ENCODE data around the gene TTC7B.

TTC7B gene

DNA sequence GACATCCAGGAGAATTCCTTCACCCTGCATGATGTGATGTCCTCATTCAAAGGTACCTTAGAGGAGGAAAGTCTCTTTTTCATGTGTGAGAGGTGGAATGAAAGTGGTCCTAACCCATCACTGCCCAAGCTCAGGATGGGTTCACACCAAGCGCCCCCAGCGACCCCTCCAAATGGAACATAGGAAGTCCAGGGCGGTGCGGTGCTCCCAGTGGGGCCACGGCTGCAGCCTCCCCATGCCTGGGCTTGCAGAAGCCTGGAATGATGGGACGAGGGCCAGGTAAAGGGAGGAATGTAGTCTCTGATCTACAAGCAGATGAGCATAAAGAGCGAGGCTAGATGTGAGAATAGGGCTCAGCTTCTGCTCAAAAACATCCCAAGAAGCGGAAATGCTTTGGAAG, 196.3 kb downstream of the TTC7B start:
- no peak overlapping the region for H3K23ac ChIP-seq (ENCODE audit: low read length)
- no peak overlapping the region for H3K9ac ChIP-seq (ENCODE audit: low read length)
- no peaks in the 10 kb centered on the region for H3K27me3 ChIP-seq (ENCODE audit: insufficient read depth, low read length, poor library complexity)
- H3K4ac ChIP-seq (ENCODE audit: low read depth, low read length): no peak overlapping the region
- no peak overlapping the region for H3K4me2 ChIP-seq (ENCODE audit: low read length)
- peaks cover 4% of the 10 kb centered on the region for H3K4me1 ChIP-seq (ENCODE audit: control insufficient read depth, low read depth, low read length)
- no peaks in the 10 kb centered on the region for H3K36me3 ChIP-seq (ENCODE audit: control insufficient read depth, insufficient read depth, low read length)
- no peak overlapping the region for H2BK15ac ChIP-seq (replicated peaks; ENCODE audit: low read depth)
- no peak overlapping the region for H4K8ac ChIP-seq (ENCODE audit: low read depth, low read length)
- DNase-seq: no peak
- no peak overlapping the region for H3K27ac ChIP-seq (ENCODE audit: low read depth, low read length)
- no peak overlapping the region for H2AK5ac ChIP-seq (ENCODE audit: low read length)
- H3K79me1 ChIP-seq (ENCODE audit: low read length): no peaks in the 10 kb centered on the region
- no peak overlapping the region for H4K5ac ChIP-seq (ENCODE audit: low read length)
- no peak overlapping the region for H2BK5ac ChIP-seq (ENCODE audit: low read length)
- WGBS (ENCODE audit: extremely low coverage, insufficient coverage, low lambda C conversion rate): no CpG with 5 or more reads among the region's 8 CpGs
- no peak overlapping the region for H3K56ac ChIP-seq (ENCODE audit: low read length)
- no peak overlapping the region for H2BK120ac ChIP-seq (ENCODE audit: low read depth, low read length)
- H3K18ac ChIP-seq (ENCODE audit: low read length): no peak overlapping the region
- H3K4me3 ChIP-seq (ENCODE audit: low read length): no peak overlapping the region
- H3K79me2 ChIP-seq (ENCODE audit: control insufficient read depth, insufficient read depth, low read length): no peaks in the 10 kb centered on the region

DNA sequence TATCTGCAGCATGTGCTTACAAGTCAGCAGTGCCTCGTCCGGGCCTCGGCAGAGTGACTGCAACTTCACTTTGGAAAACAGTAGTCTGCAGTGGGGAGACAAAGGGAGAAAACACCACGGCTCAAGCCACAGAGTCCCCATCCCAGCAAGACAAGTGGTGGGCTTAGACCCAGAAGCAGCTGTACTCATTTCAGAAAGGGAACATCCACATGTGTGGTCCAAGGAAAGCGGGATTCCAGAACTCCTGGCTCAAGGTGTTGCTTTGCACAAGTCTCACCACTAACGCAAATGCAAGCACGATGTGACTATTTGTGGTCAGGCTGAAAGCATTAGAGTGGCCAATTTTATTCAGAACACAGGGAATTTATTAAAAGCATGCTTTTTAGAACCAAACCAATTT, 198.3 kb downstream of the TTC7B start:
- Histone ChIP-seq H3K4ac (ENCODE audit: low read depth, low read length) (no peak overlapping the region), H4K8ac (ENCODE audit: low read depth, low read length) (no peak overlapping the region), H3K56ac (ENCODE audit: low read length) (no peak overlapping the region), H3K4me1 (ENCODE audit: control insufficient read depth, low read depth, low read length) (peaks cover 4% of the 10 kb centered on the region), H3K27ac (ENCODE audit: low read depth, low read length) (no peak overlapping the region), H4K5ac (ENCODE audit: low read length) (no peak overlapping the region), H3K23ac (ENCODE audit: low read length) (no peak overlapping the region), H3K36me3 (ENCODE audit: control insufficient read depth, insufficient read depth, low read length) (no peaks in the 10 kb centered on the region), H3K9ac (ENCODE audit: low read length) (no peak overlapping the region), H2BK5ac (ENCODE audit: low read length) (no peak overlapping the region), H3K18ac (ENCODE audit: low read length) (no peak overlapping the region), H2BK15ac (replicated peaks; ENCODE audit: low read depth) (no peak overlapping the region), H3K79me2 (ENCODE audit: control insufficient read depth, insufficient read depth, low read length) (no peaks in the 10 kb centered on the region), H2BK120ac (ENCODE audit: low read depth, low read length) (no peak overlapping the region), H3K4me3 (ENCODE audit: low read length) (no peak overlapping the region), H3K27me3 (ENCODE audit: insufficient read depth, low read length, poor library complexity) (no peaks in the 10 kb centered on the region), H3K79me1 (ENCODE audit: low read length) (no peaks in the 10 kb centered on the region), H2AK5ac (ENCODE audit: low read length) (no peak overlapping the region), H3K4me2 (ENCODE audit: low read length) (no peak overlapping the region)
- no peak for DNase-seq
- WGBS (ENCODE audit: extremely low coverage, insufficient coverage, low lambda C conversion rate): no CpG with 5 or more reads among the region's 7 CpGs

DNA sequence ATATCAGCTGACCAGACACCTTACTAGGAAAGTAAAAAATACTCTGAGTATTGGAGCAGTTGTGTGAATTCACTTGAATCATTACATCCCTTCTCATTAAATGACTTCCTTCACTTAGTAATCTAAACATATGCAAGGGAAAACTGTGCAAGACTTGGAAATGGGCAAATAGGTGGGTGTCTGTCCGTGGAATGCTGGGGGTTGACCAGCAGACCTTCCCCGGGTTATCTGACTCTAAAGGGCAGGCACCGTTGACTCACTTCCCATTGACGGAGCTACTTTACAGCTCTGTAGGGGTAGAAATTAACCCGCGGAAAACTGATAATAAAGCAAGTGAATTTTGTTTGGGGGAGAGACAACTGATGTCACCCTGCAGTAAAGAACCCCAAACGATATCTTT, 199.3 kb downstream of the TTC7B start:
- no peaks in the 10 kb centered on the region for H3K79me2 ChIP-seq (ENCODE audit: control insufficient read depth, insufficient read depth, low read length)
- H2BK120ac ChIP-seq (ENCODE audit: low read depth, low read length): no peak overlapping the region
- H4K8ac ChIP-seq (ENCODE audit: low read depth, low read length): no peak overlapping the region
- DNase-seq: no peak
- no peak overlapping the region for H2BK5ac ChIP-seq (ENCODE audit: low read length)
- no peak overlapping the region for H3K27ac ChIP-seq (ENCODE audit: low read depth, low read length)
- H3K27me3 ChIP-seq (ENCODE audit: insufficient read depth, low read length, poor library complexity): no peaks in the 10 kb centered on the region
- H3K79me1 ChIP-seq (ENCODE audit: low read length): no peaks in the 10 kb centered on the region
- no peak overlapping the region for H4K5ac ChIP-seq (ENCODE audit: low read length)
- H3K4me2 ChIP-seq (ENCODE audit: low read length): no peak overlapping the region
- H3K36me3 ChIP-seq (ENCODE audit: control insufficient read depth, insufficient read depth, low read length): no peaks in the 10 kb centered on the region
- no peak overlapping the region for H3K56ac ChIP-seq (ENCODE audit: low read length)
- no peak overlapping the region for H3K4ac ChIP-seq (ENCODE audit: low read depth, low read length)
- no CpG with 5 or more reads among the region's 7 CpGs for WGBS (ENCODE audit: extremely low coverage, insufficient coverage, low lambda C conversion rate)
- peaks cover 4% of the 10 kb centered on the region for H3K4me1 ChIP-seq (ENCODE audit: control insufficient read depth, low read depth, low read length)
- H3K4me3 ChIP-seq (ENCODE audit: low read length): no peak overlapping the region
- no peak overlapping the region for H2AK5ac ChIP-seq (ENCODE audit: low read length)
- no peak overlapping the region for H3K23ac ChIP-seq (ENCODE audit: low read length)
- H3K9ac ChIP-seq (ENCODE audit: low read length): no peak overlapping the region
- H3K18ac ChIP-seq (ENCODE audit: low read length): no peak overlapping the region
- no peak overlapping the region for H2BK15ac ChIP-seq (replicated peaks; ENCODE audit: low read depth)

DNA sequence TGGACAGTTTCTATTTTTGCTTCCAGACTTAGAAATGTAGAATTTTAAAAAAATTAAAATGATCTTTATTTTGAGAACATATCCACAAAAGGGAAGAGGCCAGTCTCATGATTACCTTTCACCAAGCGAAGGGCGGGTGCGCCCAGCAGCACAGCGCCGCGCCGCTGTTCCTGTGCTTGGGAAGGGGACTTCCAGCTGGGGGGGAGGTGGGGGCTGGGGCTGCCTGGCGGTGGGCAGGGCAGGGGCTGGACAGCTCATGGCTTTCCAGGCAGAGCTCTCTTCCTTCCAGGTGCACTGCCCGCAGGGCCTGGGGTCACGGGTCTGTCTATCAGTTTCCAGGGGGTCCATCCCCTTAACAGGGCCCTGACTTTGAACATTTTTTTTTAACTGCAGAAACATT, 199.9 kb downstream of the TTC7B start:
- Histone ChIP-seq H4K8ac (ENCODE audit: low read depth, low read length) (no peak overlapping the region), H2BK5ac (ENCODE audit: low read length) (no peak overlapping the region), H3K4me3 (ENCODE audit: low read length) (no peak overlapping the region), H3K36me3 (ENCODE audit: control insufficient read depth, insufficient read depth, low read length) (no peaks in the 10 kb centered on the region), H3K79me2 (ENCODE audit: control insufficient read depth, insufficient read depth, low read length) (no peaks in the 10 kb centered on the region), H3K79me1 (ENCODE audit: low read length) (no peaks in the 10 kb centered on the region), H3K4me2 (ENCODE audit: low read length) (no peak overlapping the region), H4K5ac (ENCODE audit: low read length) (no peak overlapping the region), H2BK120ac (ENCODE audit: low read depth, low read length) (no peak overlapping the region), H3K4ac (ENCODE audit: low read depth, low read length) (no peak overlapping the region), H3K18ac (ENCODE audit: low read length) (peak overlapping the region; percentile 13), H3K27me3 (ENCODE audit: insufficient read depth, low read length, poor library complexity) (no peaks in the 10 kb centered on the region), H3K4me1 (ENCODE audit: control insufficient read depth, low read depth, low read length) (peaks cover 4% of the 10 kb centered on the region), H3K56ac (ENCODE audit: low read length) (no peak overlapping the region), H3K9ac (ENCODE audit: low read length) (no peak overlapping the region), H2BK15ac (replicated peaks; ENCODE audit: low read depth) (no peak overlapping the region), H3K23ac (ENCODE audit: low read length) (no peak overlapping the region), H2AK5ac (ENCODE audit: low read length) (no peak overlapping the region), H3K27ac (ENCODE audit: low read depth, low read length) (no peak overlapping the region)
- WGBS (ENCODE audit: extremely low coverage, insufficient coverage, low lambda C conversion rate): no CpG with 5 or more reads among the region's 10 CpGs
- no peak for DNase-seq

DNA sequence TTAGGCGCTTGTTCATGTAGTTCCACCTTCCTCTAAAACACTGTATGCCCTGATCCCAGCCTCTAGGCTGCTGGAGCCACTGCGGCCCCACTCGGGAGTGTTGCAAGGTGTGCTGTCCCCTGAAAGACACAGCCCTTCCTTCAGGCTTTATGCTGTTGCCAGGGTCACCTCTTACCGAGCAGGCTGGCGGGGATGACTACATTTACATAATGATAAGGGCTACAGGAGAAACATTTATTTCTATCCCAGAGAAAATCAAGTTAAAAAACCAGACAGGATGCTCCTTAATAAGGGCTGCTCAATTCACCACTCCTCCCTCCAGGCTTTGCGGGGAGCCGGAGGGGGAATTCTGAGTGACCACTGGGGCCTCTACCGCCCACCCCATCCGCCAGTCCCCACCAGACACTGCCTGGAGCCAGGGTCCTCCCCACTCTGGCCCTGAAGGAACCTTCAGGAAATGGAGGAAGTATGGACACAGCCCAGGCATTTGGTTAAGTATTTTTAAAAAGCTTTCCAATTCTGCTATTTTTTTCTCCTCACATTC, 200.6 kb downstream of the TTC7B start:
- Histone ChIP-seq H3K4me3 (ENCODE audit: low read length) (no peak overlapping the region), H3K79me2 (ENCODE audit: control insufficient read depth, insufficient read depth, low read length) (no peaks in the 10 kb centered on the region)
- WGBS (ENCODE audit: extremely low coverage, insufficient coverage, low lambda C conversion rate): no CpG with 5 or more reads among the region's 9 CpGs

More for the DNA sequence above, 200.6 kb downstream of the TTC7B start:
- Histone ChIP-seq H2AK5ac (ENCODE audit: low read length) (no peak overlapping the region), H2BK15ac (replicated peaks; ENCODE audit: low read depth) (no peak overlapping the region), H3K27ac (ENCODE audit: low read depth, low read length) (no peak overlapping the region), H3K36me3 (ENCODE audit: control insufficient read depth, insufficient read depth, low read length) (no peaks in the 10 kb centered on the region), H3K9ac (ENCODE audit: low read length) (no peak overlapping the region), H3K4me2 (ENCODE audit: low read length) (no peak overlapping the region), H2BK120ac (ENCODE audit: low read depth, low read length) (no peak overlapping the region), H3K18ac (ENCODE audit: low read length) (no peak overlapping the region), H3K23ac (ENCODE audit: low read length) (no peak overlapping the region), H3K4ac (ENCODE audit: low read depth, low read length) (no peak overlapping the region), H3K27me3 (ENCODE audit: insufficient read depth, low read length, poor library complexity) (no peaks in the 10 kb centered on the region), H3K79me1 (ENCODE audit: low read length) (no peaks in the 10 kb centered on the region), H4K5ac (ENCODE audit: low read length) (no peak overlapping the region), H4K8ac (ENCODE audit: low read depth, low read length) (no peak overlapping the region), H3K4me1 (ENCODE audit: control insufficient read depth, low read depth, low read length) (peaks cover 4% of the 10 kb centered on the region), H3K56ac (ENCODE audit: low read length) (no peak overlapping the region), H2BK5ac (ENCODE audit: low read length) (no peak overlapping the region)
- peak; percentile 50 for DNase-seq
